Placental epithelial cell (primary cell): Measurements from ENCODE around the gene HNF4A. TPM values are rescaled to one million over a fixed set of nuclear protein-coding genes. Genes with fewer than 3 reads are reported as not detected.

Source experiments
- small RNA-seq: library from RNA; depleted of rRNA; stranded (forward); fragments of <200 nt; gene quantifications from one replicate; pipeline ENCODE3, GENCODE V24; 2012
- total RNA-seq: library from RNA; depleted of rRNA; stranded (reverse); fragments of >200 nt; gene quantifications from 2 replicates; pipeline ENCODE4 v1.2.3, GENCODE V29; 2012

Gene HNF4A
- not detected in 2 replicates for total RNA-seq

GRCh38 chr20:44355498-44356352, at the start of gene HNF4A:
Gene HNF4A, plus strand, starts transcription at chr20:44355699. Its CDS starts 106 bp downstream, at chr20:44355805.

GRCh38 chr20:44310664-44311639, 44.5 kb upstream of the HNF4A start, which contains the start of gene FITM2:
Gene FITM2, minus strand, starts transcription at chr20:44311202. Its CDS starts 54 bp downstream, at chr20:44311148.

DNA sequence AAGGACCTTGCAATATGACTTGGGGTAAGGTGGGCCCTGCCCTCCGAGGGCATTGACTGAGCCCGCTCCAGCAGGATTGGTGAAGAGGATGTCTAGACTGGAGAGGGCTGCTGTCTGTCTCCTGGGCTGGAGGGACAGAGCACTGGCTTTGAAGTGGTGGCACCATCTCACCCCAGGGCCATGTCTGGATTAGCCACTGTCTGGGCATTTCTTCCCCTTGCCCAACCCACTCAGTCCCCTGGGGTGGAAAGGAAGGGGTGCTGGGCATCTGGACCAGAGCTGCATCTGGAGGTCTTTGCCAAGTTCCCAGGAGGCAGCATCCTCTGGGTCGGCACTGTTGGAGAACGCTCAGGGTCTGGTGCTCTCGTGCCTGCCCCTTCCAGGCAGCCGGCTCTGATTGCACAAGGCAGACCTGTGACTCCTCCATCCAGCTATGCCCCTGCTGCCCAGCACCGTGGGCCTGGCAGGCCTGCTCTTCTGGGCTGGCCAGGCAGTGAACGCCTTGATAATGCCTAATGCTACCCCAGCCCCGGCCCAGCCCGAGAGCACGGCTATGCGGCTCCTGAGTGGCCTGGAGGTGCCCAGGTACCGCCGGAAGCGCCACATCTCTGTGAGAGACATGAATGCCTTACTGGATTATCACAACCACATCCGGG, 18.6 kb upstream of the HNF4A start, which contains the start of gene R3HDML:
TSS of gene R3HDML (plus strand) at position 319 of the 656 bp plus-strand sequence. CDS start at position 434, 115 bp downstream.

GRCh38 chr20:44475694-44476560, 120.4 kb downstream of the HNF4A start, which contains the start of gene TTPAL:
Gene TTPAL, plus strand, starts transcription at chr20:44475874. Its CDS starts 4,126 bp downstream, at chr20:44480000.

Small RNA genes lying within 50 kb of the gene (small RNA-seq; reads per million reads assigned to genes)
- gene MIR3646 = not detected
- not detected for gene RF00019
- 0.32 reads per million, percentile 8 among the genes with 10 or more reads in this experiment for gene RPL37AP1

Other genes with a start within 250 kb of the HNF4A start
- gene JPH2, start 168.5 kb upstream of the HNF4A start, total RNA-seq = 132 and 155 TPM in 2 replicates
- gene OSER1, start 144.9 kb upstream of the HNF4A start, total RNA-seq = 38.1 and 58.1 TPM in 2 replicates
- not detected in 2 replicates for gene GDAP1L1, start 108.4 kb upstream of the HNF4A start, total RNA-seq
- gene FITM2, start 44.5 kb upstream of the HNF4A start, total RNA-seq = 3.1 and 5.1 TPM in 2 replicates
- gene R3HDML, start 18.7 kb upstream of the HNF4A start, total RNA-seq = not detected in 2 replicates
- 9.8 and 23.9 TPM in 2 replicates for gene TTPAL, start 120.2 kb downstream of the HNF4A start, total RNA-seq
- gene SERINC3, start 166.4 kb downstream of the HNF4A start, total RNA-seq = 67.9 and 130 TPM in 2 replicates
- gene PKIG, start 226.9 kb downstream of the HNF4A start, total RNA-seq = 16.4 and 17.3 TPM in 2 replicates